Hepatocyte (in vitro differentiated cells): ENCODE data around the gene STPG2. TPM values are rescaled to one million over a fixed set of nuclear protein-coding genes. Genes with fewer than 3 reads are reported as not detected.

Experiments
- DNase-seq: peaks from one replicate; pipeline ENCODE4 v3.0.0-alpha.2; 2016; ENCODE audit warnings: low spot score
- H2AFZ ChIP-seq: fragments of 200-600 bp; sonication (generic); 2 replicates; pipeline ENCODE4 v1.6.0; 2016; ENCODE audit warnings: antibody characterized with exemption, mild to moderate bottlenecking
- H3K27ac ChIP-seq: fragments of 200-600 bp; sonication (generic); 2 replicates; pipeline ENCODE4 v1.5.1; 2016; ENCODE audit warnings: mild to moderate bottlenecking
- H3K27me3 ChIP-seq: fragments of 200-600 bp; sonication (generic); 2 replicates; pipeline ENCODE4 v1.6.1; 2016
- H3K36me3 ChIP-seq: fragments of 200-600 bp; sonication (generic); replicated peaks from 2 replicates; pipeline ENCODE4 v1.5.1; 2016; ENCODE audit warnings: low read depth; ENCODE audit not compliant: insufficient read depth
- H3K4me1 ChIP-seq: fragments of 200-600 bp; sonication (generic); 2 replicates; pipeline ENCODE4 v1.5.1; 2016; ENCODE audit warnings: mild to moderate bottlenecking, moderate library complexity; ENCODE audit not compliant: insufficient read depth
- H3K4me2 ChIP-seq: fragments of 200-600 bp; sonication (generic); 2 replicates; pipeline ENCODE4 v1.6.0; 2016
- H3K4me3 ChIP-seq: fragments of 200-600 bp; sonication (generic); 2 replicates; pipeline ENCODE4 v1.5.1; 2016; ENCODE audit warnings: mild to moderate bottlenecking
- H3K79me2 ChIP-seq: fragments of 200-600 bp; sonication (generic); 2 replicates; pipeline ENCODE4 v1.6.0; 2017; ENCODE audit warnings: mild to moderate bottlenecking
- H3K9me2 ChIP-seq: fragments of 200-600 bp; sonication (generic); replicated peaks from 2 replicates; pipeline ENCODE4 v1.6.0; 2017; ENCODE audit warnings: mild to moderate bottlenecking; ENCODE audit not compliant: insufficient read depth
- H3K9me3 ChIP-seq: fragments of 200-600 bp; sonication (generic); 2 replicates; pipeline ENCODE4 v1.5.1; 2016; ENCODE audit warnings: low read depth, mild to moderate bottlenecking
- H4K20me1 ChIP-seq: fragments of 200-600 bp; sonication (generic); 2 replicates; pipeline ENCODE4 v1.6.0; 2016; ENCODE audit warnings: mild to moderate bottlenecking; ENCODE audit not compliant: insufficient read depth, poor library complexity, severe bottlenecking
- CTCF ChIP-seq: fragments of 200-600 bp; sonication (generic); IDR thresholded peaks from 2 replicates; pipeline ENCODE4 v1.5.1; 2016; ENCODE audit warnings: antibody characterized with exemption, mild to moderate bottlenecking; ENCODE audit not compliant: poor library complexity
- EZH2 ChIP-seq: fragments of 200-600 bp; sonication (generic); IDR thresholded peaks from 2 replicates; pipeline ENCODE4 v1.6.1; 2016; ENCODE audit warnings: antibody characterized with exemption, mild to moderate bottlenecking, borderline replicate concordance
- EZH2phosphoT487 ChIP-seq: fragments of 200-600 bp; sonication (generic); IDR thresholded peaks from one replicate; pipeline ENCODE4 v1.6.1; 2018; ENCODE audit warnings: antibody characterized with exemption, mild to moderate bottlenecking, low read depth, moderate library complexity; ENCODE audit not compliant: unreplicated experiment, severe bottlenecking
- whole genome bisulfite sequencing: methylation state at CpG from one replicate; pipeline ENCODE4 v1.1.6; 2016; ENCODE audit warnings: low lambda C conversion rate; ENCODE audit errors: missing lambda C conversion rate; 5-methylcytosine and 5-hydroxymethylcytosine counted together
- polyA plus RNA-seq: library from polyadenylated mRNA; unstranded; fragments of >200 nt; fragmentation: Nextera tagmentation; extraction: Ambion mirVana; gene quantifications from 2 replicates; pipeline ENCODE4 v1.2.1, GENCODE V29; 2016
- total RNA-seq: library from RNA; depleted of rRNA; stranded (reverse); fragments of >200 nt; gene quantifications from 2 replicates; pipeline ENCODE4 v1.2.3, GENCODE V29; 2014

Gene STPG2
- 0.17 and 0.24 TPM in 2 replicates for total RNA-seq
- polyA plus RNA-seq: 0.94 and 0.98 TPM in 2 replicates

GRCh38 chr4:98143001-98143899 lies at the start of gene STPG2:
STPG2 (minus strand) TSS chr4:98143476.
- peak within 1 kb of the TSS; percentile 90 for H3K27ac ChIP-seq
- no peaks in the 10 kb centered on the region for H3K9me3 ChIP-seq
- H4K20me1 ChIP-seq: no peaks in the 10 kb centered on the region
- peak within 1 kb of the TSS; percentile 81 for H3K4me2 ChIP-seq
- no peaks in the 10 kb centered on the region for H3K4me1 ChIP-seq
- no peaks in the 10 kb centered on the region for H3K79me2 ChIP-seq
- no peaks in the 10 kb centered on the region for H3K36me3 ChIP-seq
- no peaks in the 10 kb centered on the region for H3K27me3 ChIP-seq
- peak; percentile 96 for DNase-seq
- no peaks in the 10 kb centered on the region for H3K9me2 ChIP-seq
- H3K4me3 ChIP-seq: peak within 1 kb of the TSS; percentile 74
- H2AFZ ChIP-seq: peak within 1 kb of the TSS; percentile 95
- 12% methylated on average over 43 of the region's 44 CpGs for WGBS
- TF ChIP-seq CTCF: peak; percentile 56
- no peak for TF ChIP-seq EZH2

GRCh38 chr4:98185279-98185678 lies 42.0 kb upstream of the STPG2 start:
- no peak overlapping the region for H3K27ac ChIP-seq
- no peaks in the 10 kb centered on the region for H3K36me3 ChIP-seq
- H2AFZ ChIP-seq: no peak overlapping the region
- H3K9me3 ChIP-seq: no peaks in the 10 kb centered on the region
- no peaks in the 10 kb centered on the region for H3K9me2 ChIP-seq
- no peak for TF ChIP-seq CTCF
- no peak for TF ChIP-seq EZH2phosphoT487
- no peak for TF ChIP-seq EZH2
- H3K27me3 ChIP-seq: no peaks in the 10 kb centered on the region
- no peak overlapping the region for H3K4me3 ChIP-seq
- H3K4me1 ChIP-seq: no peaks in the 10 kb centered on the region
- H3K4me2 ChIP-seq: no peak overlapping the region
- DNase-seq: no peak
- no peaks in the 10 kb centered on the region for H3K79me2 ChIP-seq
- H4K20me1 ChIP-seq: no peaks in the 10 kb centered on the region

- H3K4me3 ChIP-seq: no peak overlapping the region
- no peaks in the 10 kb centered on the region for H3K9me2 ChIP-seq
- TF ChIP-seq EZH2 (no peak), EZH2phosphoT487 (no peak), CTCF (no peak)
- no peaks in the 10 kb centered on the region for H3K36me3 ChIP-seq
- no peak overlapping the region for H3K27ac ChIP-seq
- no peaks in the 10 kb centered on the region for H3K9me3 ChIP-seq
- H3K79me2 ChIP-seq: no peaks in the 10 kb centered on the region
- H2AFZ ChIP-seq: no peak overlapping the region
- H3K27me3 ChIP-seq: no peaks in the 10 kb centered on the region
- H3K4me2 ChIP-seq: no peak overlapping the region
- DNase-seq: peak; percentile 38
- no peaks in the 10 kb centered on the region for H4K20me1 ChIP-seq
- 79% methylated on average over 3 of the region's 3 CpGs for WGBS
- no peaks in the 10 kb centered on the region for H3K4me1 ChIP-seq
Measured at GRCh38 chr4:98181809-98182208, 38.5 kb upstream of the STPG2 start.
